ENCODE results near the gene COL4A2.

- no peak for TF ChIP-seq CTCF (IDR thresholded peaks at IDR 0.05)
- TF ChIP-seq POLR2A (IDR thresholded peaks at IDR 0.05), result no peak
- no peak for TF ChIP-seq EP300 (IDR thresholded peaks at IDR 0.05)
Observed at GRCh38 chr13:110511509-110512181, 204.6 kb downstream of the COL4A2 start.

Measured in ovary (tissue), 3 donors.